NCI-H1105 (cell line): ENCODE results near the gene PHLDA3.
"Not testable (repeated sequence)": the region's sequence is repeated elsewhere in the genome, so short reads cannot be mapped to it uniquely, and the experiment has no call there.

Source experiments
- DNase-seq: peaks from one replicate; lab custom pipeline; 2025; lab: John Stamatoyannopoulos, UW

PHLDA3 gene

DNA sequence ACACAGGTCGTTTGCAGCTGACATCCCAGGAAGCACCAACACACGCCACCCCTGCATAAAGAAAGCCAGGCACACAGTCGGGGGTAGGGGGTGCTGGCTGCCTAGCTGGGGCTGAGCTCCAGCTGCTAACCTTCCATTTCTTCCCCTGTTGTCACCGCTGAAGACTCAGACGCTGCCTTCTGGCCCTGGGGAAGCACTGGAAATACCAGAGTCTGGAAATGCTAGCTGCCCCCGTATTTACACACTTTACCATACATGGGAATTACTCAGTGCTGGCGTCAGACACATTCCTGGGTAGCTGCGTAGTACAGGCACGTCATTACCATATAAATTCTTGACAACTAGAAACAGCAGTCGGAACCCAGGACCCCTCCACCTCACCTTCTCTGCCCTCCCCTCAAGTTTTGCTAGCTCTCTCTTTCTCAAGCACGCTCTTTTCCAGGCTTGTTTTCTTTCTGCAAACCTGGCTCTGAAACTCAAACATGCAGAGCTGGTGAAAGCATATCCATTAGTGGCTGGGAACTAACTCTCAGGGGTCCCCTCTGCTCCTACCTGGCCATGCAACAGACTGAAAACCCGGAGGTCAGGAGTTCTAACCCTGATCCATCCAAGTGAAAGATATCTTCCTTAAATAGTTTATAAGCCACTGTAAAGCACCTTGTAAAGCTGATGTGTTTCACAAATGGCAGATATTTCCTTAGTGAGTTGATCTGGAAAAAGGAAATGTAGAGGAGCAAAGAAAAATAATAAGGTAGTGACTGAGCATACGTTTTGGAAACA is 34.6 kb upstream of the PHLDA3 start:
- no peak for DNase-seq

DNA sequence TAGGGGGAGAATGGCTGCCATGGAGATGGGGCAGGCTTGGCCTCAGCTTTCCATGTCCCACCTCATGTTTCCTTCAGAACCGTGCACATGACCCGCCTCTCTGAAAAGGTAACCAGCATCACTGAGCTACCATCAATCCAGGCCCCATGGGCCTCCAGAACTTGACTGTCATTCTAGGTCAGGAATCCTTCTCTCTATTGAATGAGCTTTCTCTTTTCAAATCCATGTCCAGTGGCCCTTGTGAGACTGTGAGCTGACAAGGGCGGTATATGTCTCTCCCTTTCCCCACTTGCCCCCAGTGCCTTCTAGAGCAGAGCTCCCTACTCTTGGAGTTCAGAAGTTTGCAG is 33.5 kb upstream of the PHLDA3 start:
- DNase-seq: no peak

DNA sequence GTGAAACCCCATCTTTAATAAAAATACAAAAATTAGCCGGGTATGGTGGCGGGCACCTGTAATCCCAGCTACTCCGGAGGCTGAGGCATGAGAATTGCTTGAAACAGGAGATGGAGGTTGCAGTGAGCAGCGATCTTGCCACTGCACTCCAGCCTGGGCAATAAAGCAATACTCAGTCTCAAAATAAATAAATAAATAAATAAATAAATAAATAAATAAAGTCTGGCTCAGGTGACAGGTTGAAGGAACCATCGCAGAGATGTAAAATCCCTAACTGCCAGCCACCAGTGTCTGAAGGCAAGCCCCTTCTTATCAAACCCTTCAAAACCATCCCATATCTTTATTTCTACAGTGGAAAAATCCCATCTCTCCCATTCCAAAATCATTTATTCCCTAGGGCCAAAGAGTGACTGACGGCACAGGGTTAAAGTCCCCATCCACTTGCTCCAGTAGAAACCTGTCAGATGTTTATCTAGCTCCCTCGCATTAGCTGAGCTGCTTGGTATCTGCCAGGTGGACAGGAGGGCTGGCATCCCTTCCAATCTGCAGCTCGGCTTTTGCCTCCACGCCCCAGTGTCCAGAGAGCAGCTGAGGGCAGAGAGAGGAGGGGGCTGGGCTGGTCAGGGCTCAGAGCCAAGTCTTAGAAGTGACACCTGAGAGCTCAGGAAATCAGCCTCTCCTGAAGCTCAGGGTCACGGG is 33.0 kb upstream of the PHLDA3 start:
- DNase-seq: peak; percentile 87

DNA sequence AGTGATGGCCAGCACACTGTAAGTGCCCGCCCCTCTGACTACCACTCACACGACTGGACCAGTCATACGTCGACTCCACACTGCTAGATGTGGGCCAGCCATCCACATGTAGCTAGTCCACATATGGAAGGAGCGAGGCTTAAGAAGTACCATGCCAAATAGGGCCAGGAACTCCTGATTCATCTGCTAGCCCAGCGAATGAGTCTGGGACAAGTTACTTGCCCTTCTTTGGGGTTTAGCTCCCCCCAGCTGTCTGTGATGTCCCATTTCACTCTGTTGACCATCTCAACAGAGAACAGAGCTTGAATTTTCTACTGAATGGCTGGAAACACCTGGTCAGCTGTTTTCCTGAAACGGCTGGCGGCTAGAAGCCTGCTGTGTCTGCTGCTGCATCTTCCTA is 32.2 kb upstream of the PHLDA3 start:
- no peak for DNase-seq

DNA sequence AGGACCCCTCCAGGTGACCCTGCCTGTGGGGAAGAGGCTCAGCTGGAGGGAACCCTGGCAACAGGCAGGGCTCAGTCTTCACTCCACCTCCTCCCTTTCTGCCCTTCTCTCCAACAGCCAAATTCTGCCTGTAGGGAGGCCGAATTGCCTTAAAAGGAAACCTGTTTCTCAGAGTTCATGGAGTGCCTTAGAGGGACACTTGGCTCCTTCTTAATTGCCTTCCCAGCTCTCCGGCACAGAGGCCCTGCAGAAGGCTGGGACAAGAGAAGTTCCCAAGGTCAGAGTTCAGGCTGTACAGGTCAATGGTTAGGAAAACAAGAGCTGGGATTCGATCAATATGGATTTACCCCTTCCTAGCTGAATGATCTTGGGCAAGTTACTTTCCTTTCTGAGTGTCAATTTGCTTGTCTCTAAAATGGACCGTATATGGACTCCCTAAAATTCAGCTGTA is 31.7 kb upstream of the PHLDA3 start:
- DNase-seq: no peak

DNA sequence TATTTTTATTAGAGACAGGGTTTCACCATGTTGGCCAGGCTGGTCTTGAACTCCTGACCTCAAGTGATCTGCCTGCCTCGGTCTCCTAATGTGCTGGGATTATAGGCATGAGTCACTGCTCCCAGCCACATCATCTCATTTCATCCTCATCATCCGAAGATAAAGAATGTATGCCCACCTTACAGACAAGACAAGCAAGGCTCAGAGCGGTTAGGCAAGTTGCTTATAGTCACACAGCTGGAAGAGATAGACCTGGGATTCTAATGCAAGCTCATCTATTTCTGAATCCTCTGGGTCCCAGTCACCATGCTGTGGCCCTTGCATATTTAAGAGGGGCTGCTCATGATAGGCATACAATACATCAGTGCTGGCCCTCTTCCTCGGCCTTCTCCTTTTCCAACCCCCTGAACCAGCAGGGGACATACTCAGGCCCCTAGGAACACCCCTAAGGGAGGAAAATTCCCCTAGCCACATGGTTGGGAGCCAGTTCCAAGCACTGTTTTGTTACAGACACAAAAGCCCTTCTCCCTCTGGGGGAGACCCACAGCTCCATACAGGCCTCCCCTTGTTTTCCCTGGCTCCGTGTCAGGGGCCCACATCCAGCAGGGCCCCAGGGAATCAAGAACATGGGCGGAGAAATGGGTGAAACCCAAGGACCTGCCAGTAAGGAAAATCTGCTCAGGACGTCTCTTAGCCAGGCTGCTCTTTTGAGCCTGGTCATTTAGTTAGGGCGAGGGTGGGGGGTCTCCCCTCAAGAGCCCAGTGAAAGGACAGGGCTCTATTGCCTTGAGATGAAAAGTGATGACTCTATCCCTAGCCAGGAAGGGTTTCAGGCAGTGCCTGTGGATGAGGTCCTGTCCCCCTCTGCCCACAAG is 31.0 kb upstream of the PHLDA3 start:
- no peak for DNase-seq

DNA sequence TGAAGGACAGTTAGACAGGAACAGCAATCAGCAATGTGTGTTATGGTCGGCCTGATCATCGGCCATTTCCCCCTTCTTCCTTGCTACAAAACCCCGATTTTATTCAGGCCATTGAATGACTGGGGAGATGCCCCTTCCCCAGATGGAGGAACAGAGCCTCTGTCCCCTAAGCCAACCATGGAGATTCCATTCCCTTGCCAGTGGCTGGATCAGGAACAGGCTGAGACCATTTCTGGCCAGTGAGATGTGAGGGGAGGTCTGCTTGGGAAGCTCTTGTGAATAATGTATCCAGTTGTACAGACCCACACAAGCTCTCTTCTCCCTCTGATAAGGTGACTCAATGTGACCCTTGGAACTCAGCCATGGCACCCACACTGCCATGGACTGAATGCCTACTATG is 30.2 kb upstream of the PHLDA3 start:
- no peak for DNase-seq

DNA sequence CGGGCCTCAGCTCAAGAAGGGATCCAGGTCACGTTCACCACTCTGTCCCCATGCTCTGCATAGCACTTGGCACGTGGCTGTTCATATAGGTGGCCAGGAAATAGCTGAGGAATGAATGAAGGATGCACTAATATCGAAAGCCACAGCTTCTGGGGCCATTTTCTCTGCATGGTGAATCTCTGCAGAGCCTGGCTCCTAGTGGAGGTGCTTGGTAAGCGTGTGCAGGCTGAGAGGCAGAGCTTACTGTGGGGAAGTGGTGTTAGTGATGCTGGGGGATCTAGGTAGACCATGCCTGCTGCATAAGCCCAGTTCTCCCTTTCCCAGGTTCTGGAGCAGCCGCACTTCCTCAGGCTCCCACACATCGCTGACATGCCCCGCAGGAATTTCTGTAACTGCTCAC is 29.6 kb upstream of the PHLDA3 start:
- no peak for DNase-seq

DNA sequence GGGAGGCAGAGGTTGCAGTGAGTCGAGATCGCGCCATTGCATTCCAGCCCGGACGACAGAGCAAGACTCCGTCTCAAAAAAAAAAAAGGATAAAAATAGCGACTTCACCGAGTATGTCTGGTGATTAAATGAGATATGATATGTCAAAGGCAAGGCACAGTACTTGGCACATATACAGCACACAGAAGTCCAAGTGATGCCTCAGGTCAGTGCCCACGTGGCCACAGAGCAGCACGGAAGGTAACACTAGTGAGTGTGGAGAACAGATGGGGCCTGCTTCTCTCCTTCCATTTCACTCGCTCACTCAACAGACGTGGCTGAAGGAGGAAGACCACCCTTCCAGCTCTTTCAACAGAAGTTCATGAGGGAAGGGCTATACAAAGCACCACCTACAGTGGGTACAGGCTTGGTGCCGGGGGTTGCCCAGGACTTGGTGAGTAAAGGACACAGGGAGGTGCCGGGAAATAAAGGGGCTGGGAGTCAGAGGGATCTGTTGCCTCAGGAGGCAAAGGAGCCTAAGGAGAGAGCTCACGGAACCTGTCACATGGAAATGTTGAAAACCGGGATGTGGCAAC is 29.0 kb upstream of the PHLDA3 start:
- DNase-seq: no peak

DNA sequence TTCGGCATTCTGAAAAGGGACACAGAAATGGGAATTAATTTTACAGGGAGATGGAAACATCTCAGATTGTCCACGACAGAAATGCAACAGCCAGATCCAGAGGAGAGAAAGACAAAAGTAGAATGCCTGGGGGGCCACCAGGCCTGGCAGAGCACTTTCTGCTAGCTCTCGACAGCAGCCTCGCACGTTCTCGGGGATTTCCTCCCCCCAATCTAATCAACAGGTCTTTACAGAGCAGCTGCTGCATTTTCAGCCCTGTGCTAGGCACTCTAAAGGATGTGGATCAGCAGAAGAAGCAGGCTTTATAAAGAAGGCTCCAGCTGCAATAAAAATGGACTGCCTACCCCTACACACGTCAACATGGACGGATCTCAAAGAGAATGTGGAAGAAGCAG is 27.3 kb upstream of the PHLDA3 start:
- DNase-seq: peak; percentile 10

DNA sequence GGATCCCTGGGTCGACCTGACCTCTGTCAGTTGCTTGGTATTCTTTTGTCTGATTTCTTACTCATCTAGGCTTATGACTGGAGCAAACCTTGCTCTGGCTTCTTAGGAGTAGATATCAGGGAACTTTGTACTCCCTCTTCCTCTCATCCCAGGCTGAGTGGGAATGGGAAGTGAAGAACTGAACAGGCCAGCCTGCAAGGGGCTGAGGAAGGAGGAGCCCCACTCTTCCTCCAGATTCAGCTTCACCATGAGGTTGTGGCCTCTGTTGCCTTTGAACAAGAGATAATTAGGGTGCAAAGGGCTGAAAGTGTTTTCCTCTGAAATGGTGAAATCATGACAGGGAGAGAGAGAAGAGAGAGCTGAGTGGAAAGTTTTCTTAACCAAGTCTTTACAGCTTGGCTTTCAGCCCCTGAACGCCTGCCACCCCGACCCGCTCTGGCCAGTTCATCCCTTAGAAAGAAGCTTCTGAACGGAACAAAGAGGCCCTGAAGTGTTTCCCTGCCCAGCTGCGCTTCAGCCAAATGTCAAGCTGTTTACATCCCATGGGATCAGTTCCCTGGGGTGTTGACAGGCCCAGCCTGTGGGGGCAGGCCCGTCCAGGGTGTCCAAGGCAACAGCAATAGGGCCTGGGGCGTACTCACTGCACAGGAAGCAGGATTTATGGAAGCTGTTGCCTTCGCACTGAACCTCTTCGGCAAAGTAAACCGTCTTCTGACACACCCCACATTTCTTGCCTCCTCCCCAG is 26.7 kb upstream of the PHLDA3 start:
- peak; percentile 80 for DNase-seq

DNA sequence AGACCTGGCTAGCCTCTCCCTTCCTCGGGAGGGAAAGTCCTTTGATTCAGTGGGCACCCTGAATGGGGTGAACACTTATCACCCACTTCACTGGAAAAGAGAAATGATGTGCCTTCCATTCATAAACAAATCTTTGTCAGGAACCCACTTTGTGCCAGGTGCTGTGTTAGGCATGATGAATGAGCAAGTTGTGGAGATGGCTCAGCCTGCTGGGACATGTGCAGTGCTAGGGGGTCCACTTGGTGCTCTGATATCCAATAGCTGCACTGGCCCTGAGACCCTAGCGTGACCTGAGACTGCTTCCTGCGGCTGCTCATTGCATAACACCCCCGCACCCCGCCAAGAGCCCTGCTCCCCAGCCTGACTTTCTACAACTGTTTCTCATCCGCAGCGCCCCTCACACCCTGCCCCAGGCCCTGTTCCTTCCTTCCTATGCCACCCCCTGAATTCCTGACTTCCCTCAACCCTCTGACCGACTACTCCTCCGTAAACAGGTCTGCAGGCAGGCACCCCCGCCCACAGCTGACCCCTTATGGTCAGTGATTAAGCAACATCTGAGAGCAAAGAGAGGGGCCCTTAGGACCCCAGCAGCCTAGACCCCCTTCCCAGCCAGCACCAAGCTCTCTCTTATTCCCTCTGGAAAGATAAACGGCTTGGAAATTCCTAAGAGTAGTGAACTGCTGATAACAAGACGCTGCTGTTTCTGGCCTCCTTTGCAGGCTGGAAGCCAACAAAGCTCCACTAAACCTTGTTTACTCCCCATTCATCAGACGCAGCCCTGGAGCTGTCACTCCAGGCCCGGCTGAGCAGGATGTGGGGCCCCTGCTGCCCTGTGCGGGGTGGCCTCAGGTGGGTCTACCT is 25.0 kb upstream of the PHLDA3 start:
- no peak for DNase-seq

DNA sequence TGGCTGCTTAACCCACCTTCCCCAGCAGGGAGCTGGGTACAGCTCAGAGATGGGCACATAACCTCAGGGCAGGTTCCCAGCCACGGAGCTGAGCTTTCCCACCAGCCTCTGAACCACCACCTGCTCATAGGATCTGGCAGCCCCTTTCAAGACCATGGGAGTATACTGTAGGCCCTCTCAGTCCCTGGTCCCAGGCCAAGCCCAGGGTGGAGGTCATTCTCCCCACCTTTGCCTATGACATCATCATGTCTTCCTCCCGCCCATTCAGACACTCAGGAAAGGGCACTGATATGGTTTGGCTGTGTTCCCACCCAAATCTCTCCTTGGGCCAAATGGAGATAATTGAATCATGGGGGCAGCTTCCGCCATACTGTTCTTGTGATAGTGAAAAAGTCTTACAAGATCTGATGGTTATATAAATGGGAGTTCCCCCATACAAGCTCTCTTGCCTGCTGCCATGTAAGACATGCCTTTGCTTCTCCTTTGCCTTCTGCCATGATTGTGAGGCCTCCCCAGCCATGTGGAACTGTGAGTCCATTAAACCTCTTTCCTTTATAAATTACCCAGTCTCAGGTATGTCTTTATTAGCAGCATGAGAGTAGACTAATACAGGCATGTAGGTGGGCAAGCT is 24.2 kb upstream of the PHLDA3 start:
- not testable (repeated sequence) for DNase-seq

DNA sequence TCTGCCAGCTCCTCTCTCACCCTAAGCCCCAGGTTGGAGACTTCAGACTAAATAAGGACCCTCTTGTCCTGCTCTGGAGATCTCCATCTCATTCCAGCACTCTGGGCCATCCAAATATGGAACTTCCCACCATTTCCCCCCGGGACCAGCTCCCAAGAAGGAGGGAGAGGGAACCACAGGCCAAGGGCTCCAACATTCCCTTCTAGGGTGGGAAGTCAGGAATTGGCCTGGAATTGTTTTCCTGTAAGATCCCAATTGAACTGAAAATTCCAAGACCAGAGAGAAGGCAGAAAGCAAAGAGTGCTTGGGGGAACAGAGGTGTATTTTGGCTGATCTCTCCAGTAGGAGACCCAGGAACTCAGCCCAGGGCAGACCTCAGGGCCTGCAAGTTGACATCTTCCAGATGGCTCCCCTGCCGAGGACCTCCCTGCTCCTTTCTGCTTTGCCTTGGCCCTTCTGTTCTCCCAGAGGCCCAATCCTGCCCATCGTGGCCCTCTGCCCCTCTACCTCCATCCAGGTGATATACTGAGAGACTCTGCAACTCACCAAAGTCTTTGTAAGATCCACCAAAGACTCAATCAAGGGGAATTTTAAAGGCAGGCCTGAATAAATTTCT is 23.0 kb upstream of the PHLDA3 start:
- DNase-seq: no peak

DNA sequence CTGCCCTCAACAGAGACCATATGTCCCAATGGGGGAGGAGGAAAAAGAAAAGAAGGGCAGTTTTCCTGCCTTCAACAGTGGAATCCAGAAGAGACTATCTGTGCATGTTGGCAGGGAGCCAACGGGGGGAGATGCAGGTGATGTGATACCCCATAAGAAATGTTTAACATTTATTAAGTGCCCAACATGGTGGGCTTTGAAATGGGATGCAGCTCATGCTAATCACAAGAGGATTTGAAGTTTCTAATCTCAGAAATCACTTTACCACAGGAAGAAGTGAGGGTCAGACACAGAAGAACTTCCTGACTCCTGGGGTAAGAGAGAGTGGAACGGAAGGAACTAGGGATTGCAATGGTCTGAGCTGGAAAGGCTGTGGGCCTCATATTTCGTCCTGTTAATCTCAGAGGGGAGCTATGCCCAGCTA is 21.7 kb upstream of the PHLDA3 start:
- no peak for DNase-seq

DNA sequence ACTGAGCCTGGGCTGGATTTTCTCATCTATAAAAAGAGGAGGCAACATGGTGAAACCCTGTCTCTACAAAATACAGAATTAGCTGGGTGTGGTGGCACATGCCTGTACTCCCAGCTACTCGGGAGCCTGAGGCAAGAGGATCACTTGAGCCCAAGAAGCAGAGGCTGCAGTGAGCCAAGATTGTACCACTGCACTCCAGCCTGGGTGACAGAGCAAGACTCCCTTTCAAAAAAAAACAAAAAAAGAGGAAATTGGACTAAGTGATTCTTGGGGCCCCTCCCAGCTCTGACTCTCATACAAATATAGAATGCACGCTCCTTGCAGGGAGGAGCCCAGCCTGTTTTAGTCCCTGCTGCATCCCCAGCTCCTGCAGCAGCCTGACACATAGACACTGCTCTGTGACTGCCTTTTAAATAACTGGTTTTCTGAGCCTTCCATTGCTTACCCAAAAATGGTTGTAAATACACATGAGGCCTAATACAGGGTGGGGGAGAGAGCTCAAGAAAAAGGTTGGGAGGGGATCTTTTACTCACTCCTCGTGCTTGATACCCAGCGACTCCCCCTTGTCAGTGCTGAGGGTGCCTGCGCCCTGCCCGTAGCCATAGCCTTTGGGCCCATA is 20.8 kb upstream of the PHLDA3 start:
- no peak for DNase-seq

DNA sequence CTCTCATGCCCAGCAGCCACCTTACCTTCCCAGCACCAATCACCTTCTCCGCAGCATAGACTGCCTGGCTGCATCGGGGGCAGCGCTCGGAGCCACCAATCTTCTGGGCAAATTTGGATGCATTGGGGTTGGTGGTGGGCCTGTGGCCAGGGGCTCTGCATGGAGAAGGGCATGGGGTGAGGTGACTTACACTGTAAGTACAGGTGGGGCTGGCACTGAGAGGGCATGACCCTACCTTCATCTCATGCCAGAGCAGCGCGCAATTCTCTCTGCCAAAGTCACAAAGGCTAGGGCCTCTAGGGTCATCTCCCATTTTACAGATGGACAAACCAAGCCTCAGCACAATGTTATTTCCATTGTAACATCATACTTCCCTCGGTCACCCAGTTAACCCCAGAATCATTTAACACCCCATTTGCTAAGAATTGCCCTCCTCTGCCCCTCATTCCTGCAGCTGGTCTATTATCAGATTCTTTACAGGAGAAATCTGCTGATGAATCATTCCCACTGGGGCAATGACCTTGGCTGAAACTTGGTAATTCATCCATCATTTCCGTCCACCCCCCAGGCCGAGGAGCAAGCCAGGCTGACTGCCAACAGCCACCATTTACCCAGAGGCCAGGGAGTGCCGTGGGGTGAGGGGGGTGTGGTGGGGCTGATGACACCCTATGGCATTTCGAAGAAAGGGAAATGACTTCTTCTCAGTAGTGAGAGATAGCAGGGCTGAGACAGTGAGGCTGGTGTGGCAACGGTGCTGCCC is 20.0 kb upstream of the PHLDA3 start:
- no peak for DNase-seq

DNA sequence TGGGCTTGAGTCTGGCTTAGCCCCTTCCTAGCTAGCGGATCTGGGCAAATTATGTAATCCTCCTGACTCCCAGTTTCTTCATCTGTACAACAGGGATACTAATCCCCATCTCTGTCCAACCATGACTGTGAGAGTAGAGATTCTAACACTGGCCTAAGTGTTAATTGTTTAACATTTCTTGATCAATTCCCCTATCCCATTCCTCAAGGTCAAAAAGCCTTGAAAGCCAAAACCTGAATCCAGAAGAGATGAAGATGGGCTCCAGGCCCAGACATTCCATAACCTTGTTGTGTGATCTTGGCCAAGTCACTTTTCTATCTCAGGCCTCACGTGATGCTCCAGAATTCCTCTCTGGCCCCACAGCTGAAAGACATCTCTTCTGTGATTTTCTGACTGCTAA is 18.8 kb upstream of the PHLDA3 start:
- no peak for DNase-seq

DNA sequence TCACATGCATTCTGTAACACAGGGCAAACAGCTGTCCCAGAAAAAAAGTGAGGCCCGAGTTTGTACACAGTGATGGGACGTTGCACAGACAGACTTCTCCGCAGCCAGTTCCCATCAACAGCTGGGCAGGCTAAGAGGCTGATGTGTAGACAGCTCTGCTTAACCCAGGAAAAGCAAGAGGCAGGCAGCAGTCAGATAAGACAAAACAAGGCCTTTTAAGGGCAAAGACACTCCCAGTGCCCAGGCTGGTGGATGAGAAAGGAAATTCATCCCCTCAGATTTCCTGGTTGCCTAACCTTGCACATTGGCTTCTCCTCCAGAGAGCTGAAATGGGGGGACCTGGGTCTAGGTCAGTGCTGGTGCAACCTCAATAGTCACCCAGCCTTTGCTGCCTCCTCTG is 17.2 kb upstream of the PHLDA3 start:
- no peak for DNase-seq
